OCI-M2 (cell line): ENCODE measurements around the gene ORC3.

Source experiments
- DNase-seq: peaks from one replicate; lab custom pipeline; 2025; ENCODE audit not compliant: unreplicated experiment; lab: John Stamatoyannopoulos, UW

ORC3 gene

DNA sequence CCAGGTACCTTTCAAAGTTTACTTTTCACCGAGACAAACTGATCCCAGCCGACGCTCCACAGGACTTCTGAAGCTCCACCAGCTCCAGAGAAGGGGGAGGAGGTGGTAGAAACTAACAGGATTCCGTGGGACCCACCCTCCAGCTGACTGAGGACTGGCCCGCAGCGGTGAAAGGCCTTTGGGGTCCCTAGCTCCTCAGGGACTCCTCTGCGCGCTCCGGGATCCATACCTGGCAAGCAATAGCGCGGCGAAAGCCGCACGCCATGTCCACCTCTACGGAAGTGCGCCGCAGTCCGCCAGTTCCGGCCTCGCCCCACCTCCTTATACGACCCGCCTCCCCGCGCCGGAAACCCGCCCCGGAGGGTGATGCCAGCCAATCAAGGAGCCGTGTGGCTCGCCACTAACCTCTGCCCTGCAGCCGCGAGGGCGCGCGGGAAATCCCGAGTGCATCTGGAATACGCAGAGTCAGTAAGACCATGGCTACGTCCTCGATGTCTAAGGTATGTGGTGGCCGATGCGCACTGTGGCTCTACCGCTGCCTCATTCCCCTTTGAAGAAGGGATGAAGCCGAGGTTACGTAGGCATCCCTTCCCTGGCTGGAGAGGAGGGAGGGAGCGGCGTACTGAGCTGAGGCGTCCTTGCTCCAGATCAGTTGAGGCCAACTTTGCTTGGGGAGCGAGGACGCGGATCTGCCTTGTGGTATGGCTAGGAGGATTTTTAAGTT, at the start of gene ORC3, which contains the start of gene RARS2:
Gene ORC3, plus strand, starts transcription at position 443 of the 724 bp plus-strand sequence. Its CDS starts 34 bp downstream, at position 477.
Gene RARS2, minus strand, starts transcription at position 295 of the 724 bp plus-strand sequence. Its CDS starts 30 bp downstream, at position 265.
- peak; percentile 73 for DNase-seq

DNA sequence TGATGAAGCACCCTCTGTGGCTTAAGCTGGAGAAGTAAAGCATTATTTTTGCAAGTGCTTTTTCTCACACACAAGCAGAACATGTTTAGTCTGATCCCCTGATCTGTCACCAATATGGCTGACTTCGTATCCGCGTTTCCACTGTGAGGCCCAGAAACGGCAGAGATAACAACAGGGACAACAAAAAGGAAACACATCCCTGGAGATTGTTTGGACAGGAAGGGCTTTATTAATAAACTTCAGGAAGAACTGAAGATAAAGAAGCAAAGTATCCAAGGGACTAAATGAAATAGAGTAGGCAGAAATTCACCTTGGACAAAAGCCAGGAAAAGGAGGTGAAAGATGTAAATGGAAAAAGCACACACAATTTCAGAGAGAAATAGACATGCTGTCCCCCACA, 49.4 kb upstream of the ORC3 start:
- DNase-seq = no peak

DNA sequence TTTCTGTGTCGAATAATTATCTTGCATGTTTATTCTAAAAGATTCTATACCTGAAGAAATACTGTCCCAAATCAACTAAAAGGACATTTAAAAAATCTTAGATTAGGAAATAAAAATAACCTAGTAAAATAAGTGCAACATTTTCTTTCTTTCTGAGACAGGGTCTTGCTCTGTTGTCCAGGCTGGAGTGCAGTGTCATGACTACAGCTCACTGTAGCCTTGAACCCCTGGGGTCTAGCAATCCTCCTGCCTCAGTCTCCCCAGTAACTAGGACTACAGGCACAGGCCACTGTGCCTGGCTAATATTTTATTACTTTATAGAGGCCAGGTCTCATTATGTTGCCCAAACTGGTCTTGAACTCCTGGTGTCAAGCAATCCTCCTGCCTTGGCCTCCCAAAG, 48.9 kb upstream of the ORC3 start:
- DNase-seq = no peak

DNA sequence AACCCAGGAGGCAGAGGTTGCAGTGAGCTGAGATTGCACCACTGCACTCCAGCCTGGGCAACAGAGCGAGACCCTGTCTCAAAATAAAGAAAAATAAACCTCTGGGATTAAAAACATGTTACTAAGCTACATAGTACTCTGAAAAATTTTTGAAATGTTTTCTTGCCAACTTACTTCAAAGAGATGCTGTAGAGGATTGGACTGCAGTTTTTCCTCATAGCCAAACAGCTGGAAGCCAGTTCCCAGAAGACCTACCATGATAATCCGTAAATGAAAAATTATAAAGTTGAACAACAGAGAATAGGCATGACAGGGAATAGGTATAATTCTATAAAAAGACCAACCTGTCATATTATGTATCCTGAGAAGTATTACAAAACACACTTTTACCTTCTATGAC, 48.2 kb upstream of the ORC3 start:
- no peak for DNase-seq

DNA sequence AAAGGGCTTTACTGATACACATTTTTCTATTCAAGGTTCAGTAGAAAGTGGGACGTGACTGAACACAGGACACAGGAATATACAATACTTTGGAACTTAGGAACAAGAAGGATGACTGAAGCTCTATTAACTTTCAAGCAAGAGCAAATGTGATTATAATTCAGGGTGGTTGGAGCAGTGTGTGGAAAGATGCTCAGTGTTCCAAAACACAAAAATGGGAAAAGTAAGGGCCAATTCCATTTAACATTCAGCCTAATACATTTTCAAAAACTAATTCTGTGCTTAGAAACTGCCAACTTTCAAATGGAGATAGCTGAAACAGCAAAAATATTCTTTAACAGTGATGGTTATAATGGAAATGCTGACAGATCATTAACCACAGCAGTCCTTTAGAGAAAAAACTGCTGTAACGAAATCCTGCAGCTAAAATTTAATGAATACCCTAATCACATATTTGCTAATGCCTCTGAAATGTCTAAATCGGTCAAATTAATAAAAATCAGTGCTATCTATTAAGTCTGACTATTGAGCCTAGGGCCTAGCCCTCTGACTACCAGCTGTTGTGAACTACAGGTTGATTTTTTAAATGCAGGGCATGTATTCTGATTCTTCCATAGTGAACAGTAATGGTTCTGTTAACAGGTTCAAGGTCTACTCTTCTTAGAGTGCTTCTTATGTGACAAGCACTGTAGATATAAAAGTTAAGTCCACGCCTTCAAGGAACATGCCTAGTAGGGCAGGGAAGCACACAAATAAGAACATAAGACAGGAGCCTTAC, 46.0 kb upstream of the ORC3 start:
- no peak for DNase-seq

DNA sequence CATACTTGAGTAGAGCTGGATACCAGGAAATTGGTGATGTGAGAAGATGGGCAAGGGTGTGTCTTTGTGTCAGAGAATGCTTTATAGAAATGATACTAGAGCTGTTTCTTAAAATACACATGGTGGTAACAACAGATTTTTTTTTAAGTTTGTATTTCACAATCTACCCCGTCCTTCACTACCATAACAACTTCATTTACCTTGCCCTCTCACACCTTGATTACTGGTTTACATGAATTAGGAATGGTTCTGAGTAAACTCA, 45.5 kb upstream of the ORC3 start:
- DNase-seq = no peak

DNA sequence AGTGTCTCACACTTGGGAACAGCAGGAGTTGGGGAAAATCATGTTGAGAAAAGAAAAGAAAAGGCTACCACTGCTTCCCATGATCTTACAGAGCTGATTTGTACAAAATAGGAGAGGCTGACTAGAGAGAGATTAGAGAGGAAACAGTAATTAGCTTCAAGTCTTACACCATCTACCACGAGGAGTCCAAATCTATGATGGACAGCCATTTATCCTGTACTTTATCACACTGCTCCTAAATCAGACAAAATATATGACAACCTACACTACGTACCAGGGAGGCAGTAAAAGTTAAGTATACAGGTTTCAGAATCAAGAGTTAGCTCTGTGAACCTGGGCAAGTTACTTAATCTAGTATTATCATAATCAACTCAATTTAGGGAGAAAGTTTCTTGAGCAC, 38.1 kb upstream of the ORC3 start:
- DNase-seq = no peak

DNA sequence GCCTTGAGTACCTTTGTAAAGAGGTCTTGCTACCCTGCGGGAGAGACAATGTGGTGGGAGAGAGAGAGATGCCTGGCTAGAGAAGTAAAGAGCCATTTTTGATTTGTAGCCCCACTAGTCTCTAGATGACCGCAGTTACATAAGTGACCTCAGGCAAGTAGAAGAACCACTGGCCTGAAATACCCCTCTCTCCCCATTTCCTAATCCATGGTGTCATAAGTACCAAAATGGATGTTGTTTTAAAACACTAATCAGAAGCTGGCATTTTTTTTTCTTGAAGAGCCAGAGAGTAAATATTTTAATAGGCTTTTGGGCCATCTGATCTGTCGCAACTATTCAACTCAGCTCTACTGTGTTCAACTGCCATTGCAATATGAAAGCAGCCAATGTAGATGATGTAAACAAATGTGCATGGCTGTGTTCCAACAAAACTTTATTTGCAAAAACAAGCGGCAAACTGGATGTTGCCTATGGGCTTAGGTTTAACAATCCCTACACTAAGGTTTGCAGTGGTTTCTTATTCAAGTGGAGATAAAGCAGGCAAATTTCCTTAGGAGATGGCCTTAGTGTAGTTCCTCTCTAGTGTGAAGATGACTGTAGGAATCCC, 36.7 kb upstream of the ORC3 start:
- DNase-seq = no peak

DNA sequence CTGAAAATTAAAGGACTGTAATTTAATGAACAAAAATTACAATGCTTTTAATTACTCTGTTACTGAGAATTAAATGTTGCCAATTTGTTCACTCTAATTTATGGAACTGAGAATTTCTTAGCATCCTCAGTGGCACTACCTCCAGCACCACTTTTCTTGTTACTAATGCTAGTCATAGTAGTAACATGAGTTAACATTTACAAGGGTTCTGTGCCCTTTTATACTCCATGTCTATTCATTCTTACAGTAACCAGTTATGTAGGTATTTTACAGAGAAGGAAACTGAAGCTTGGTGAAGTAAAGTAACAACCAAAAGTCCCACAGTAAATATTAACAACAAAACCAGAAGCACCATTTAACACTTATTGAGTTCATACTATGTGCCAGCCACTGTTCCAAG, 34.4 kb upstream of the ORC3 start:
- DNase-seq = no peak

DNA sequence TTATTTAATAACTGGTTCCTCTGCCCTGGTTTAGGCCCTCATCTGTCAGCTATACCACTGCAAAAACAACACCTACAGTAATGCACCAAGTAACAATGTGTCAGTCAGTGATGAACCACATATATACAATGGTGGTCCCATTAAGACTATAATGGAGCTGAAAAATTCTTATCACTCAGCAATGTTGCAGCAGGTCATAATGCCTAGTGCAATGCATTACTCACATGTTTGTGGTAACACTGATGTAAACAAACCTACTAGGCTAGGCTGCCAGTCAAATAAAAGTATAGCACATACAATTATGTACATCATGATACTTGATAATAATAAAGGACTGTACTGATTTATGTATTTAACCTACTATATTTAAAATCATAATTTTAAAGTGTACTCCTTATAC, 31.5 kb upstream of the ORC3 start:
- DNase-seq = no peak

DNA sequence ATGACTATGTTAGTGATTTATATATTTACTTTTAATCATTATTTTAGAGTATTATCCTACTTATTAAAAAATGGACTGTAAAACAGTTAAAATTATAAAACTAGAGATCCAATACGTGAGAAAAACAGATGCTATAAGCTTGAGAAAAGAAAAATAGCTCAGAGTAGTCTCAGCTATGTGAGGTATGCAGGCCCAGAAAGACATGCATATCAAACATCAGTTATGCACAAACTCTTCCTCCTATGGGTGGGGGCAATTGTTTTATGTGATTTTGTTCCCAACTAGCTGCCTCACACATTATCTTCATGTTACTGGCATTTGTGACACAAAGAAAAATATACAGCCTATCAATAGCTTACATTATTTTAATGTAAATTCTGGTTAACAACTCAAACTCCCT, 28.9 kb upstream of the ORC3 start:
- DNase-seq = no peak

DNA sequence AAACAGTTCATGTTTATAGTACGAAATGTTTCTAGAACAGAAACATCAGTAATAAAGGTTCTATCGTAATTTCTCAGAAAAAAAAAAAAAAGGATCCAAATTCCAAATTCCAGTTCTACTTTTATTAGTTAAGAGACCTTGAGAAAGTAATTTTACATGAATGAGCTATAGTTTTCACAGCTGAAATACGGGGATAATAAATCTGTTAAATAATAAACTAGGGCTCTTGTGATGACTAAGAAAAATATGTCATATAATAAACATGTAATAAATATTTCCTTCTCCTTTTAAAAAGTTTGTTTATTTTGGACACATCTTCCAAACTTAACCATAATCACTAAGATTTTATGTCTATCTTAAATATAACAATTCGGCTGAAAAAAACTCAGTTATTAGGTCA, 17.9 kb upstream of the ORC3 start:
- no peak for DNase-seq

DNA sequence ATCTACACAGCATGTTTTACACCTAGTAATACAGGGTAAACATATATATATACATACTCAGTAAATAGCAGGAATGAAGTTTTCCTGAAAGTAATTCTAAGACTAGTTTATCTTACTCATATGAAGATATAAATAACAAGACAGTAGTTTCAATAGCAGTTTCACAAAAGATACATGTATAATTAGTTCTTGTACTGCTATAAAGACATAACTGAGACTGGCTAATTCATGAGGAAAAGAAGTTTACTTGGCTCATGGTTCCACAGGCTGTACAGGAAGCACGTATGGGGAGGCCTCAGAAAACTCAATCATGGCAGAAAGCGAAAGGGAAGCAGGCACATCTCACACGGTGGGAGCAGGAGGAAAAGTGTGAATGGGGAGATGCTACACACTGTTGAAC, 17.1 kb upstream of the ORC3 start:
- no peak for DNase-seq

DNA sequence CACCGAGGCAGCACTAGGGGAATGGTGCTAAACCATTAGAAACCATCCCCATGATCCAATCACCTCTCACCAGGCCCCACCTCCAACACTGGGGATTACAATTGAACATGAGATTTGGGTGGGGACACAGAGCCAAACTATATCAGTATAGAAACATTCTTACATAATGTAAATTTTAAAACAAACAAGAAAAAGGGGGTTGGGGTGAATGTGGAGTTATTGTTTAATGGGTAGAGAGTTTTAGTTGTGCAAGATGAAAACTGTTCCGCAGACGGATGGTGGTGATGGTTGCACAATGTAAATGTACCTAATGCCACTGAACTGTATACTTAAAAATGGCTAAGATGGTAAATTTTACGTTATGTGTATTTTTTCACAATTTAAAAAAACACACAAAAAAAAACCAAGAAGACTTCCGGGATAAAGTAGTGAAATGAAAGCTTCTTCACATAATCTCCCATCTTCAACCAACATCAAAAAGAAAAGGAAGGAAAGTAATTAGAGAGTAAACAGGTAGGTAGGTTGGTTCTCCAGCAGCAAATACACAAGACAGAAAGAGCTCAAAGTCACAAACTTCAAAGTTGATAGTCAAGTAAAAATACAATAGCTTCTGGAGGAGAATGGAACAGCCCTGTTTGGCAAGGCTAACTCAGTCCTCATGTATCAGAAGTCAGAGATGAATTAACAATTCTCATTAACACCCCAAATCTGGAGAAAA, 16.5 kb upstream of the ORC3 start:
- no peak for DNase-seq

DNA sequence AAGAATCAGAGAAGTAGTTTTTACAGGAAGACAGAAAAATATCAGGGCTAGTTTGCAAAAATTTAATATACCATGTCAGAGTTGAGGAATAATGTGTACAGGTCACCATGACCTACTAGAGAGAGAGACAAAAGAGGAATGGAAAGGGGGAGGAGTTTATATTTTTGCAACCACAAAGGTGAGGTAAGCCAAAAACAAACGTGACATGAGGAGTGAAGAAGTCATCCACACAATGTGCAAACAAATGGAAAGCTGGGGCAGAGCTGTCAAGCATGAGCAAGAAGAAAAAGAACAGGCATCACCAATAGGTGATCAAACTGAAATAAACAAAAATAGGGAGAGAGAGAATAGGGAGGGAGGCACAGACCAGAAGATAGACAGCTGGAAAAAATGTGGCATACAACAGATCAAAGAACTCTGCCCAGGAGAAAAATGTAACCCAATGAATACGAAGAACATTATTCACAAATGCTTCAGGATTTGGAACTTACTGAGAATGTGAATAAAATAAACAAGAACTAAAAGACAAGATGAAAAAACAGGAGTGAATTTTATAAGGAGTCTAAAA, 15.6 kb upstream of the ORC3 start:
- DNase-seq = no peak

DNA sequence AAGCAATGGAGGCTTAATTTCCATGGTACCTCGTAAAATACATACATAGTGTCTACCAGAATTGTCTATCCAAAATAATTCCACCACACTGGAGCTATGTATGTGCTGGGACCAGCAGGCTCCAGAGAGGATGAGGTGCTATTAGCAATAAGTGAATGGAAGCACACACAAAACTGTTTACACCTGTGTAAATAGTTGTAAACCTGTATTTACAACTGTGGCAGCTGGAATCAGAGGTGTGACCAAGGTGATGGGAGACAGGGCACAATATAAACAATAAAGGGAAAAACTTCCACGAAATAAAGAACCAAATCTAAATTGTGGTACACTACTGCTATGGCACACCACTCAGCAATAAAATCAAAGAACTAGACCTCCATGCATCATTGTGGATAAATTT, 14.5 kb upstream of the ORC3 start:
- no peak for DNase-seq

DNA sequence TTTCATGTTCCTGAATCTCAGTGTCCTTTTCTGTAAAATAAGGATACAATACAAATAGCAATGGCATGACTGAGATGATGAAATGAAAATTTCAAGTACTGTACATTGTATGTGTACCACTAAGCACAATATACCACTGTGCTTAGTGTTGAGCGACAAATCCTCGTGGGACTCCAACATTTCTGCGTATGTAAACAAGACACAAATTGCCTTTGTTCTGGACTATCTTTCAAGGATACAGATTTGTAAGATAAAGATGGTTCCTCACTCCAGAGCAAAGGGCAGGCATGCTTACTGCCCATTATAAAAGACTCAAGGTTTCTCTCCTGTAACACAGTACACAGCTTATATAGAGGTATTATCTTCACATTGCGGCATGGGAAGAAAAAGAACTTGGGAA, 6.1 kb upstream of the ORC3 start:
- no peak for DNase-seq

DNA sequence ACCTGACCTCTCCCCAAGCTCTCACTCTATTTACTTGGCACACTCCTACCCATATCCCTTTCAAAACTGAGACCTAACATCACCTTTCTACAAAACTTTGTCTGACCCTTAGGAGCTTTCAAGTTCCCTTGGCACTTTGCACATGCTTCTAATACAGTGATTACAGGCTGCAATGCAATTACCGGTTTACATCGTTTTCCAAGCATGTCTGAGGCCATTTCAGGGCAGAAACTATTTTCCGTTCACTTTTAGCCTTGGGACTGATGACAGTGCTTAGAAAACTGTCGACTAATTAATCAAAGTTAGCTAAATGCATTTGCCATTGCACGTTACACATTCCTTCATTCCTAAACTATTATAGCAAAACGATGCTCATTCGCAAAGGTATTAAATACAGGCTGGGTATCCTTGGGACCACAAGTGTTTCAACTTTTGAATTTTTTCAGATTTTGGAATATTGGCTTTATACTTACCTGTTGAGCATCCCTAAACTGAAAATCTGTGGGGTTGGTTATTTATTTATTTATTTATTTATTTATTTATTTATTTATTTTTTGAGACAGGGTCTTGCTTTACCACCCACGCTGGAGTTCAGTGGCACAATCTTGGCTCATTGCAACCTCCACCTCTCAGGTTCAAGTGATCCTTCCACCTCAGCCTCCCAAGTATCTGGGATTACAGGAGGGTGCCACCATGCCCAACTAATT, 3.4 kb upstream of the ORC3 start:
- no peak for DNase-seq

DNA sequence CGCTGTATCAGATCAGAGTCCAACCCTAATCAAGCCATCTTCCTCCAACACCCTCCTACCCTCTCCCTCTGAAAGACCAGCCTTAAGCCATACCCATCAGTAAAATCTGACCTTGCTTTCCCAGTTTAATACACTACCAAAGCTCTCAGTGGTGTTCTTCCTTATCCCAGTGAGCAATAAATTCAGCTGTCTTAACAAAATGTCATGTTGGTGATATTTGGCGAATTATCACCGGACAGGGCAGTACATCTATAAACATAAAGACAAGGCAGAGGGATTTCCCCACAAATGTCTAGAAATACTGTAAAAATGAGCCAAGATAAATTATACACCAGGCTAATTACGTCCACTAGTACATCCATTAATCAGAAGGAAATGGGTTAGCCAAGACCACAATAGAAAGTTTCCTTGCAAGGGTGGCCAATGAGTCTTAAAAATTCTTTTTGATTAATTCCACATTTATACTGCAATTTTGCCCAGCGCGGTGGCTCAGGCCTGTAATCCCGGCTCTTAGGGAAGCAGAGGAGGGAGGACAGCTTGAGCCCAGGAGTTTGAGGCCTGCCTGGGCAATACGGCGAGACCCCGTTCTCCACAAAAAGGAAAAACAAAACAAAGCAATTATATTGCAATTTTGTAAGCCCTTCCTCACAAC, 1.1 kb upstream of the ORC3 start:
- no peak for DNase-seq

DNA sequence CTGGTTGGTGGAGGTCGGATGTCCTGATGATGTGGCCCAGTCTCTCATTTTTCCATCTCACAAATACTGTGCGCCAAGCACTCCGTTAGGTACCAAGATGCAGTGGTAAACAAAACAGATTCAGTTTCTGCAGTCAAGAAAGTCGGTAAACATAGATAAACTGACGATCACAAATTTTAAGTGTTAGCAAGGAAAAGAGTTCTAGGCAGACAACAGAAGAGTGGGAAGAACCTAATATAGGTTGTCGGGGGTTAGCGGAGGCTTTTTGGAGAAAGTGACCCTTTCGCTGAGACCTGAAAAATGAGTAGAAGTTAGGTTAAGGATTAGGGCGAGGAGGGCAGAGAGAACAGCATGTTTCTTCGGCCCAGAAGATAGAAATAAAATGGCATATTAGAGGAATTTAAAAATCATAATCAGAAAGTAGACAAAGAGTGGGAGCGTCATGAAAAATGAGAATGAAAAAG, 514 bp downstream of the ORC3 start:
- DNase-seq = no peak
